ENCODE results near the gene OR2T8. TPM values are rescaled to one million over a fixed set of nuclear protein-coding genes. Genes with fewer than 3 reads are reported as not detected.
A peak's percentile ranks its signal among the peaks of the same experiment; 100 is the strongest.

Gene OR2T8
- total RNA-seq, 1 experiment from 2014 or later = 0.26 TPM

DNA sequence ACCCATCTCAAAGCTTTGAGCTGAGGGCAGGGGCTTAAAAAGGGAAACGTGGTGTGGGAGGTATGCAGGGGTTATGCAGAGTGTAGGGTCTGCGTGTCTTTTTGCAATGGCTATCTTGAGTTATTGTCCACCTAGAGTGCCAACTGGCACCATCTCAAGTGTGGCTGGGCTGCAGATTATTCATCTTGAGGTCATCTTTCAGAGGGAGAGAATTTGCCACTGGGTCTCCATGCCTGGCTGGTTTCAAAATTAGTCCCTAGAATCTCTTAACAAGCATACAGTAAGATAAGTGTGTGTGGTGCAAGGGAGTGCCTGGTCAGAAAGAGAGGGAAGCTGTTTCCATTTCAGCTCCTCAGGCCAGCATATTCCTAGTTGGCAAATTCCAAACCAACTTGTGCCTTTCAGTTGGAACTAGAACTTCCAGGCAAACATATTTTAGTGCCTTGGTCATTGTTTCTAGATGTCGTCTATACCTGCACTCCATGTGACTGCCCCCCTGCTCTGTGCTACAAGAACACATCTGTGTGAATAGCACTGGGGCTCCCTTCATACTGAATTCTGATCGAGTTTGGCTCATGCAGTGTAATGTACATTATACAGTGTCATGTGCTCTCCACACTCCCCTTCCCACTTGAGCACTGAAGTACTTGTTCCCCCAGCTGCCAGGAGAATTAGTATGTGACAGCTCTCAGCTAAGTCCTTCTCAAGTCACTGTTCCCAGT is 5.0 kb upstream of the OR2T8 start:
- no peaks in the 10 kb centered on the region for H3K79me2 ChIP-seq (ENCODE audit: low read length)
- H3F3A ChIP-seq (ENCODE audit: low read length, unreplicated experiment) = no peaks in the 10 kb centered on the region
- TF ChIP-seq EZH2phosphoT487 (IDR thresholded peaks at IDR 0.05; ENCODE audit: borderline replicate concordance, low read length) (no peak), EZH2 (IDR thresholded peaks at IDR 0.05; ENCODE audit: low read length, unreplicated experiment) (no peak)
- TF ChIP-seq, protein P1, sequence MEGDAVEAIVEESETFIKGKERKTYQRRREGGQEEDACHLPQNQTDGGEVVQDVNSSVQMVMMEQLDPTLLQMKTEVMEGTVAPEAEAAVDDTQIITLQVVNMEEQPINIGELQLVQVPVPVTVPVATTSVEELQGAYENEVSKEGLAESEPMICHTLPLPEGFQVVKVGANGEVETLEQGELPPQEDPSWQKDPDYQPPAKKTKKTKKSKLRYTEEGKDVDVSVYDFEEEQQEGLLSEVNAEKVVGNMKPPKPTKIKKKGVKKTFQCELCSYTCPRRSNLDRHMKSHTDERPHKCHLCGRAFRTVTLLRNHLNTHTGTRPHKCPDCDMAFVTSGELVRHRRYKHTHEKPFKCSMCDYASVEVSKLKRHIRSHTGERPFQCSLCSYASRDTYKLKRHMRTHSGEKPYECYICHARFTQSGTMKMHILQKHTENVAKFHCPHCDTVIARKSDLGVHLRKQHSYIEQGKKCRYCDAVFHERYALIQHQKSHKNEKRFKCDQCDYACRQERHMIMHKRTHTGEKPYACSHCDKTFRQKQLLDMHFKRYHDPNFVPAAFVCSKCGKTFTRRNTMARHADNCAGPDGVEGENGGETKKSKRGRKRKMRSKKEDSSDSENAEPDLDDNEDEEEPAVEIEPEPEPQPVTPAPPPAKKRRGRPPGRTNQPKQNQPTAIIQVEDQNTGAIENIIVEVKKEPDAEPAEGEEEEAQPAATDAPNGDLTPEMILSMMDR (conservative IDR thresholded peaks at IDR 0.05; ENCODE audit: low read depth, low read length) = no peak
- peak overlapping the region; percentile 39 for H3K4me3 ChIP-seq (ENCODE audit: low read length)
- ChIA-PET POLR2A (ENCODE audit: unreplicated experiment) (no interaction called here), CTCF (interaction anchor here (0.9 kb wide), 1 partner anchor 8 kb away, joined by 5 read pairs; no protein-coding TSS in a partner anchor)
- H3K9me2 ChIP-seq (replicated peaks; ENCODE audit: low read length) = no peaks in the 10 kb centered on the region
- DNase-seq = peak; percentile 93
- H3K4me2 ChIP-seq (ENCODE audit: low read length) = peak overlapping the region; percentile 72
- intact Hi-C loops (cut with micrococcal nuclease) = loop anchor here (1.0 to 10.0 kb wide), 4 partner anchors 56 to 340 kb away; partner anchors contain the start of gene OR14A2
- peaks cover 25% of the 10 kb centered on the region for H3K4me1 ChIP-seq (ENCODE audit: insufficient read depth, low read length)
- H2AFZ ChIP-seq (ENCODE audit: low read length) = peak overlapping the region; percentile 18; the same call in 1 of the 2 replicates
- no peaks in the 10 kb centered on the region for H3K27me3 ChIP-seq (ENCODE audit: low read length)
- H3K27ac ChIP-seq (ENCODE audit: low read length) = peak overlapping the region; percentile 45
- peak; percentile 90 for ATAC-seq
- H3K9me3 ChIP-seq (ENCODE audit: low read length) = no peaks in the 10 kb centered on the region
- BruUV-seq (replicated peaks) = no TSS peak
- no peaks in the 10 kb centered on the region for H3K36me3 ChIP-seq (ENCODE audit: low read depth, low read length)
- no peaks in the 10 kb centered on the region for H4K20me1 ChIP-seq (ENCODE audit: low read length)
- H3K9ac ChIP-seq (ENCODE audit: low read length) = no peak overlapping the region

DNA sequence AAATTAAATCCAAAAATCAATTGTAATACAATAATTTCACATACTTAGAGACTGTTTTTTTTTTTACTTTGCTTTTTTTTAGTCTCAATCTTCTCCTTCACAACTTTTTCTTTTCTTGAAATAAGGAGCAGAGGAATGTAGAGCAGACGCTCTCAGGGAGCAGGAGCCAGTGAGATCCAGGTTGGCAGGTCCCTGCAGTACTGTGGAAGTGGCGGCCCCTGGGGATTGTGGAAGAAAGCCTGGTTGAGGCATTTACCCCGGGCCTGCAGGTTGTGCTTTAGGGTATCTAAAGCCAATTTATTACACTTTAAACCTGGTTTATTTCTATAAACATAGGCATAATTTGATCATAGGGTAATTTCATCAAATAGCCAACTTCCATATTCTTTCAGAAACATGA is 3.9 kb downstream of the OR2T8 start:
- no peaks in the 10 kb centered on the region for H3K36me3 ChIP-seq (ENCODE audit: low read depth, low read length)
- H3K4me1 ChIP-seq (ENCODE audit: insufficient read depth, low read length) = no peaks in the 10 kb centered on the region
- H3K9ac ChIP-seq (ENCODE audit: low read length) = no peak overlapping the region
- no peaks in the 10 kb centered on the region for H3K9me2 ChIP-seq (replicated peaks; ENCODE audit: low read length)
- ATAC-seq = no peak
- no peak overlapping the region for H2AFZ ChIP-seq (ENCODE audit: low read length)
- no peak overlapping the region for H3K27ac ChIP-seq (ENCODE audit: low read length)
- no peaks in the 10 kb centered on the region for H3K9me3 ChIP-seq (ENCODE audit: low read length)
- intact Hi-C loops (cut with micrococcal nuclease) = no loop called here
- CTCF ChIA-PET = no interaction called here
- no peak overlapping the region for H3K4me2 ChIP-seq (ENCODE audit: low read length)
- TF ChIP-seq, protein P1 (conservative IDR thresholded peaks at IDR 0.05; ENCODE audit: low read depth, low read length) = 0 out of 2 replicates have a peak, but pooled peaks have one; percentile 20
- no peak for TF ChIP-seq EZH2phosphoT487 (IDR thresholded peaks at IDR 0.05; ENCODE audit: borderline replicate concordance, low read length)
- no peaks in the 10 kb centered on the region for H3K27me3 ChIP-seq (ENCODE audit: low read length)
- H3K79me2 ChIP-seq (ENCODE audit: low read length) = no peaks in the 10 kb centered on the region
- no peaks in the 10 kb centered on the region for H3F3A ChIP-seq (ENCODE audit: low read length, unreplicated experiment)
- no peaks in the 10 kb centered on the region for H4K20me1 ChIP-seq (ENCODE audit: low read length)
- no peak for DNase-seq
- no peak overlapping the region for H3K4me3 ChIP-seq (ENCODE audit: low read length)
- no TSS peak for BruUV-seq (replicated peaks)
- POLR2A ChIA-PET (ENCODE audit: unreplicated experiment) = no interaction called here

DNA sequence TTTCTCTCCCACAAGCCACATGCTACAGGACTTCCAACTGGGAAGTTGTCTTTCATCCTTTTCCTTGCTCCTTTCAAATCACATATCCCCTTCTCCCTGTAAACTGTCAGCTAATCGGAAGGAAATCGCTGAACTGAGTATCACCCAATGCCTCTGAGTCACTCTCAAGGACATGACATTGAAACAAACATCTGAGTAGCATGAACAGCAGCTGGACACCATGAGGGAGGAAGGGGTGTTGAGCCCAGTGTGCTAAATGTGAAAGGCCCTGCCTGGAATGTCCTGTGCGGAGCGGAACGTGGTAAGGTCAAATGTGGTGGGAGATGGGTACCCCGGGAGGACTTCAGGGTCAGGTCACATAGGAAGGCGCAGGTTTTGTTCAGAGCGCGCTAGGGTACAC is 4.8 kb downstream of the OR2T8 start, which contains the start of gene OR2AJ1:
OR2AJ1 (plus strand) TSS at position 22 of the 400 bp plus-strand sequence. CDS start 8,880 bp downstream, outside the sequence.
- ChIA-PET CTCF (no interaction called here), POLR2A (ENCODE audit: unreplicated experiment) (no interaction called here)
- no TSS peak for BruUV-seq (replicated peaks)
- H3K9ac ChIP-seq (ENCODE audit: low read length) = no peak within 1 kb of the TSS
- TF ChIP-seq EZH2 (IDR thresholded peaks at IDR 0.05; ENCODE audit: low read length, unreplicated experiment) (no peak), EZH2phosphoT487 (IDR thresholded peaks at IDR 0.05; ENCODE audit: borderline replicate concordance, low read length) (no peak)
- TF ChIP-seq, protein P1 (conservative IDR thresholded peaks at IDR 0.05; ENCODE audit: low read depth, low read length) = no peak
- no peak within 1 kb of the TSS for H3K4me2 ChIP-seq (ENCODE audit: low read length)
- H3F3A ChIP-seq (ENCODE audit: low read length, unreplicated experiment) = no peaks in the 10 kb centered on the region
- DNase-seq (no peak), ATAC-seq (no peak)
- H3K4me3 ChIP-seq (ENCODE audit: low read length) = no peak within 1 kb of the TSS
- H2AFZ ChIP-seq (ENCODE audit: low read length) = no peak within 1 kb of the TSS
- H3K79me2 ChIP-seq (ENCODE audit: low read length) = no peaks in the 10 kb centered on the region
- H3K9me3 ChIP-seq (ENCODE audit: low read length) = no peaks in the 10 kb centered on the region
- no peaks in the 10 kb centered on the region for H3K4me1 ChIP-seq (ENCODE audit: insufficient read depth, low read length)
- intact Hi-C loops (cut with micrococcal nuclease) = no loop called here
- H4K20me1 ChIP-seq (ENCODE audit: low read length) = no peaks in the 10 kb centered on the region
- no peaks in the 10 kb centered on the region for H3K9me2 ChIP-seq (replicated peaks; ENCODE audit: low read length)
- H3K27ac ChIP-seq (ENCODE audit: low read length) = no peak within 1 kb of the TSS
- H3K27me3 ChIP-seq (ENCODE audit: low read length) = no peaks in the 10 kb centered on the region
- H3K36me3 ChIP-seq (ENCODE audit: low read depth, low read length) = no peaks in the 10 kb centered on the region
